Gastroesophageal sphincter (tissue), 4 donors: ENCODE data around the gene PCDHA5. TPM values are rescaled to one million over a fixed set of nuclear protein-coding genes. Genes with fewer than 3 reads are reported as not detected.

Source experiments
- ATAC-seq: fragments of 150-250 bp; one replicate; pipeline ENCODE4 v1.9.1; 2016; ENCODE audit warnings: mild to moderate bottlenecking, moderate library complexity
- H3K27ac ChIP-seq, 4 donors: fragments of 200-600 bp; sonication (generic) in 3 of 4; 1 replicate in 3 of 4; 2 replicates in 1 of 4; pipeline ENCODE4 v1.5.1; 2016 to 2019
- H3K27me3 ChIP-seq: fragments of 200-600 bp; sonication (generic); one replicate; pipeline ENCODE4 v1.5.1; 2019
- H3K36me3 ChIP-seq, 2 donors: fragments of 200-600 bp; sonication (generic); one replicate each; pipeline ENCODE4 v1.5.1; 2019; ENCODE audit warnings: control low read depth in 1 of 2
- H3K4me1 ChIP-seq, 3 donors: fragments of 200-600 bp; sonication (generic); 1 replicate in 2 of 3; 2 replicates in 1 of 3; pipeline ENCODE4 v1.5.1; 2016 to 2019; ENCODE audit warnings: control low read depth in 2 of 3
- H3K4me3 ChIP-seq, 2 donors: fragments of 200-600 bp; sonication (generic); one replicate each; pipeline ENCODE4 v1.5.1; 2019; ENCODE audit warnings: mild to moderate bottlenecking in 1 of 2, moderate library complexity in 1 of 2
- H3K9me3 ChIP-seq, 3 donors: fragments of 200-600 bp; sonication (generic); one replicate each; pipeline ENCODE4 v1.5.1; 2017 to 2019; ENCODE audit warnings: control low read depth in 2 of 3
- CTCF ChIP-seq, 4 experiments: fragments of 200-600 bp in 2 of 4; fragments of 450-650 bp in 2 of 4; sonication (generic) in 1 of 4; IDR thresholded peaks; one replicate each; pipeline ENCODE4 v1.5.1; 2017 to 2019; ENCODE audit warnings: antibody characterized with exemption in 4 of 4, mild to moderate bottlenecking in 2 of 4, moderate library complexity in 2 of 4
- EP300 ChIP-seq: sonication (generic); formaldehyde crosslinking; IDR thresholded peaks from one replicate; pipeline ENCODE4 v1.6.1; 2017; ENCODE audit warnings: antibody characterized with exemption, mild to moderate bottlenecking
- POLR2A ChIP-seq, 2 donors: fragments of 450-650 bp; IDR thresholded peaks; one replicate each; pipeline ENCODE4 v1.6.1; 2017; ENCODE audit warnings: antibody characterized with exemption in 2 of 2, mild to moderate bottlenecking in 2 of 2, moderate library complexity in 1 of 2
- POLR2AphosphoS5 ChIP-seq: sonication (generic); formaldehyde crosslinking; IDR thresholded peaks from one replicate; pipeline ENCODE4 v1.6.1; 2017; ENCODE audit warnings: antibody characterized with exemption
- WGBS, 2 donors: methylation state at CpG; one replicate each; pipeline ENCODE4 v1.1.5; 2018; ENCODE audit warnings: low coverage in 1 of 2; 5-methylcytosine and 5-hydroxymethylcytosine counted together
- total RNA-seq, 4 donors: library from RNA; depleted of rRNA; stranded (reverse); fragments of >200 nt; gene quantifications; one replicate each; pipeline ENCODE4 v1.1.0, GENCODE V29; 2016

PCDHA5 gene
- total RNA-seq, 4 donors from 2014 or later: 0.27 to 0.31 (median 0.27) TPM; not detected in 1

GRCh38 chr5:140855772-140856674 lies 34.6 kb downstream of the PCDHA5 start, which contains the start of gene PCDHA10:
TSS of gene PCDHA10 (plus strand) at chr5:140855897. CDS start at chr5:140856049, 152 bp downstream.
- Histone ChIP-seq H3K4me1 (no peaks in the 10 kb centered on the region), H3K4me3 (peak within 1 kb of the TSS; percentile 6 to 27), H3K36me3 (no peaks in the 10 kb centered on the region), H3K9me3 (peaks cover 0 to 61% (median 0%) of the 10 kb centered on the region in 3 donors), H3K27ac (peak within 1 kb of the TSS in 1 of 4 donors; percentile 56), H3K27me3 (peaks cover 81% of the 10 kb centered on the region)
- TF ChIP-seq POLR2AphosphoS5 (no peak), CTCF (IDR thresholded peaks at IDR 0.05) (peak in 2 of 4 experiments; percentile 15 to 39)
- no peak for ATAC-seq
- WGBS, 2 donors: 11 to 18% methylated on average over 8 to 40 of the region's 44 CpGs

GRCh38 chr5:140857177-140857986 lies 36.0 kb downstream of the PCDHA5 start:
- 35 to 55% methylated on average over 4 to 19 of the region's 94 CpGs for WGBS, 2 donors
- Histone ChIP-seq H3K27me3 (peaks cover 86% of the 10 kb centered on the region), H3K9me3 (peaks cover 0 to 71% (median 0%) of the 10 kb centered on the region in 3 donors)

GRCh38 chr5:140857987-140858240 lies 36.5 kb downstream of the PCDHA5 start:
- no peak for TF ChIP-seq CTCF (IDR thresholded peaks at IDR 0.05)
- TF ChIP-seq POLR2AphosphoS5: no peak
- no peak for TF ChIP-seq EP300
- TF ChIP-seq POLR2A (IDR thresholded peaks at IDR 0.05): no peak
- Histone ChIP-seq H3K9me3 (peaks cover 0 to 71% (median 0%) of the 10 kb centered on the region in 3 donors), H3K36me3 (no peaks in the 10 kb centered on the region), H3K4me3 (no peak overlapping the region), H3K4me1 (no peaks in the 10 kb centered on the region), H3K27ac (no peak overlapping the region), H3K27me3 (peaks cover 86% of the 10 kb centered on the region)
- 40% methylated on average over 2 of the region's 22 CpGs; no CpG with 5 or more reads in 1 of the 2 donors for WGBS, 2 donors
- ATAC-seq: no peak

More at GRCh38 chr5:140857177-140857986, 36.0 kb downstream of the PCDHA5 start:
- ATAC-seq: no peak
- TF ChIP-seq CTCF (IDR thresholded peaks at IDR 0.05) (no peak), POLR2A (IDR thresholded peaks at IDR 0.05) (no peak), EP300 (no peak), POLR2AphosphoS5 (no peak)
- Histone ChIP-seq H3K36me3 (no peaks in the 10 kb centered on the region), H3K4me3 (no peak overlapping the region), H3K27ac (no peak overlapping the region), H3K4me1 (no peaks in the 10 kb centered on the region)

GRCh38 chr5:140862441-140863295 lies 41.3 kb downstream of the PCDHA5 start:
- Histone ChIP-seq H3K36me3 (no peaks in the 10 kb centered on the region), H3K4me3 (no peak overlapping the region), H3K9me3 (peaks cover 0 to 59% (median 0%) of the 10 kb centered on the region in 3 donors), H3K4me1 (no peaks in the 10 kb centered on the region), H3K27me3 (peaks cover 57% of the 10 kb centered on the region), H3K27ac (no peak overlapping the region)
- no peak for TF ChIP-seq POLR2AphosphoS5
- TF ChIP-seq EP300: no peak
- no peak for ATAC-seq
- WGBS, 2 donors: 41% methylated on average over 8 of the region's 76 CpGs; no CpG with 5 or more reads in 1 of the 2 donors
